Gastrocnemius medialis (tissue), 4 donors: ENCODE results near the gene PCDH9.

ENCODE experiments used
- CTCF ChIP-seq, 5 experiments: fragments of 450-650 bp in 3 of 5; fragments of 200-600 bp in 2 of 5; sonication (generic) in 2 of 5; IDR thresholded peaks in 4 of 5; conservative IDR thresholded peaks in 1 of 5; 1 replicate in 4 of 5; 2 replicates in 1 of 5; pipeline ENCODE4 v1.5.1; 2016 to 2019; ENCODE audit warnings: antibody characterized with exemption in 5 of 5, mild to moderate bottlenecking in 3 of 5, moderate library complexity in 3 of 5
- POLR2A ChIP-seq, 2 donors: fragments of 450-650 bp; IDR thresholded peaks; one replicate each; pipeline ENCODE4 v1.6.1; 2017; ENCODE audit warnings: antibody characterized with exemption in 2 of 2, mild to moderate bottlenecking in 2 of 2, moderate library complexity in 2 of 2

- no peak for TF ChIP-seq CTCF (IDR thresholded peaks at IDR 0.05 in 4 of 5, conservative IDR thresholded peaks at IDR 0.05 in 1 of 5)
- TF ChIP-seq POLR2A (IDR thresholded peaks at IDR 0.05): no peak
These were observed 434.5 kb downstream of the PCDH9 start for GRCh38 chr13:66795636-66796035.
